Peyer's patch (tissue), 4 donors: ENCODE results near the gene TDRD12. TPM values are rescaled to one million over a fixed set of nuclear protein-coding genes. Genes with fewer than 3 reads are reported as not detected.
A peak's percentile ranks its signal among the peaks of the same experiment; 100 is the strongest.

Experiments
- DNase-seq, 3 donors: peaks; one replicate each; pipeline ENCODE4 v3.0.0-alpha.2; 2017 to 2019
- H3K27ac ChIP-seq, 4 donors: fragments of 200-600 bp; sonication (generic); one replicate each; pipeline ENCODE4 v1.5.1; 2016 to 2019
- H3K27me3 ChIP-seq, 2 donors: fragments of 200-600 bp; sonication (generic); one replicate each; pipeline ENCODE4 v1.5.1; 2019
- H3K36me3 ChIP-seq, 3 donors: fragments of 200-600 bp; sonication (generic); one replicate each; pipeline ENCODE4 v1.5.1; 2016 to 2019
- H3K4me1 ChIP-seq, 4 donors: fragments of 200-600 bp; sonication (generic); one replicate each; pipeline ENCODE4 v1.5.1; 2016 to 2019
- H3K4me3 ChIP-seq, 4 donors: fragments of 200-600 bp; sonication (generic); 1 replicate in 3 of 4; 2 replicates in 1 of 4; pipeline ENCODE4 v1.5.1; 2016 to 2019; ENCODE audit warnings: mild to moderate bottlenecking in 1 of 4
- H3K9me3 ChIP-seq, 4 donors: fragments of 200-600 bp; sonication (generic); one replicate each; pipeline ENCODE4 v1.5.1; 2016 to 2019; ENCODE audit warnings: mild to moderate bottlenecking in 1 of 4
- POLR2A ChIP-seq, 2 donors: fragments of 450-650 bp; IDR thresholded peaks; one replicate each; pipeline ENCODE4 v1.5.1; 2017; ENCODE audit warnings: antibody characterized with exemption in 2 of 2, mild to moderate bottlenecking in 2 of 2, moderate library complexity in 2 of 2
- total RNA-seq, 4 donors: library from RNA; depleted of rRNA; stranded (reverse); fragments of >200 nt; gene quantifications; one replicate each; pipeline ENCODE4 v1.1.0, GENCODE V29; 2016
- TF ChIP-seq, protein P1 (sequence below), 6 experiments: fragments of 450-650 bp in 4 of 6; fragments of 200-600 bp in 2 of 6; sonication (generic) in 1 of 6; IDR thresholded peaks; one replicate each; pipeline ENCODE4 v1.5.1; 2017 to 2019; ENCODE audit warnings: antibody characterized with exemption in 6 of 6, mild to moderate bottlenecking in 3 of 6, moderate library complexity in 1 of 6

The TDRD12 gene
- total RNA-seq, 4 donors from 2014 or later = 1.7 TPM; not detected in 3

DNA sequence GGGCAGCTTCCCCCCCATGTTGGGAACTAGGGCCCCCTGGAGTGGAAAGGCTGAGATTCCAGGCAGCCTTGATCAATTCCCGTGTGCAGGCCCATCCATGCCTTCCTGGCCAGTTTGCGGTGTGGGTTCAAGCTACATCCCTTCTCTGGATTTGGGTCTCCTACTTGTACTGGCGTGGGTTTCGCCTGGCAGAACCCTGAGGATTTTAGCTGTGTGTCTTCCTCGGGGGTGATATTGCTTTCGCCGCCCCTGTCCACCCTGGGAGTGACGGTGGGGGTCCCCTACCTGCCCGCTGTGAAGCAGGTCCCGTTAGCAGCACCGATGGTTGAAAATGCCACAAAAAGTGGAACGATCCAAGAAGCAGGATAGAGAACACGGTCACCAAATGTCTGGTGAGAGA lies 138.6 kb downstream of the TDRD12 start:
- no peaks in the 10 kb centered on the region for H3K4me1 ChIP-seq
- H3K36me3 ChIP-seq = peaks cover 0 to 74% (median 0%) of the 10 kb centered on the region in 3 donors
- H3K9me3 ChIP-seq = no peaks in the 10 kb centered on the region
- no peak for TF ChIP-seq POLR2A (IDR thresholded peaks at IDR 0.05)
- TF ChIP-seq, protein P1, sequence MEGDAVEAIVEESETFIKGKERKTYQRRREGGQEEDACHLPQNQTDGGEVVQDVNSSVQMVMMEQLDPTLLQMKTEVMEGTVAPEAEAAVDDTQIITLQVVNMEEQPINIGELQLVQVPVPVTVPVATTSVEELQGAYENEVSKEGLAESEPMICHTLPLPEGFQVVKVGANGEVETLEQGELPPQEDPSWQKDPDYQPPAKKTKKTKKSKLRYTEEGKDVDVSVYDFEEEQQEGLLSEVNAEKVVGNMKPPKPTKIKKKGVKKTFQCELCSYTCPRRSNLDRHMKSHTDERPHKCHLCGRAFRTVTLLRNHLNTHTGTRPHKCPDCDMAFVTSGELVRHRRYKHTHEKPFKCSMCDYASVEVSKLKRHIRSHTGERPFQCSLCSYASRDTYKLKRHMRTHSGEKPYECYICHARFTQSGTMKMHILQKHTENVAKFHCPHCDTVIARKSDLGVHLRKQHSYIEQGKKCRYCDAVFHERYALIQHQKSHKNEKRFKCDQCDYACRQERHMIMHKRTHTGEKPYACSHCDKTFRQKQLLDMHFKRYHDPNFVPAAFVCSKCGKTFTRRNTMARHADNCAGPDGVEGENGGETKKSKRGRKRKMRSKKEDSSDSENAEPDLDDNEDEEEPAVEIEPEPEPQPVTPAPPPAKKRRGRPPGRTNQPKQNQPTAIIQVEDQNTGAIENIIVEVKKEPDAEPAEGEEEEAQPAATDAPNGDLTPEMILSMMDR (IDR thresholded peaks at IDR 0.05) = no peak
- DNase-seq = peak in 1 of 3 donors; percentile 29
- H3K4me3 ChIP-seq = no peak overlapping the region
- H3K27me3 ChIP-seq = no peaks in the 10 kb centered on the region
- no peak overlapping the region for H3K27ac ChIP-seq

DNA sequence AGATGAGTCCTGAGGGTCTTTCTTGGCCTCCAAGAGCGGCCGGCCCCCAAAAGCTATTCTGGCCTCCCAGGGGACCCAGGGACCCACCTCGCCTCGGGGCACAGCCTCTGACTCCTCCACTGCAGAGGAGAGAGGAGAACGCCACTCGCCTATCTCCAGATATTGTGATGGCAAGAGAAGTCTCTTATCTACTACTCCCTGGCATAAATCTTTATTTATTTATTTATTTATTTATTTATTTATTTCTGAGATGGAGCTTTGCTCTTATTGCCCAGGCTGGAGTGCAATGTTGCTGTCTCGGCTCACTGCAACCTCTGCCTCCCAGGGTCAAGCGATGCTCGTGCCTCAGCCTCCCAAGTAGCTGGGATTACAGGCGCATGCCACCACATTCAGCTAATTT lies 139.0 kb downstream of the TDRD12 start:
- no peaks in the 10 kb centered on the region for H3K4me1 ChIP-seq
- no peaks in the 10 kb centered on the region for H3K27me3 ChIP-seq
- H3K4me3 ChIP-seq = no peak overlapping the region
- TF ChIP-seq, protein P1 (IDR thresholded peaks at IDR 0.05) = no peak
- no peak for TF ChIP-seq POLR2A (IDR thresholded peaks at IDR 0.05)
- no peaks in the 10 kb centered on the region for H3K9me3 ChIP-seq
- DNase-seq = no peak
- H3K36me3 ChIP-seq = peaks cover 0 to 72% (median 0%) of the 10 kb centered on the region in 3 donors
- H3K27ac ChIP-seq = no peak overlapping the region

DNA sequence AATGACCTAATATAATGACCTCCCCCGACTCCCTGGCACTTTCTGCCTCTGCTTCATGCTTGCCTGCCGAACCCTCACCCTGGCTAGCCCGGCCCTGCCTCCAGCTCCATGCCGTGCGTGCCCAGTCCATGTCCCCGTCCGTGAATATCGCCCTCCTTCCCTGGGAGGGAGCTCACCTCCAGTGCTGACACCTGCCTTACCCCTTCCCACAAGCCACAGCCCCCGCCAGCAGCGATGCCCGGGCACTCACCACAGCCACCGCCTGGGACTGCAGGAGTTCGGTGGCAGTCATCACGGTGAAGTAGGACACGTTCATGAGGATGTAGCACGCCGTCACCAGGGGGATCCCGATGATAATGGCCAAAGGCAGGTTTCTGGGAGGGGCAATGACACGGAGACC lies 140.0 kb downstream of the TDRD12 start:
- H3K27ac ChIP-seq = no peak overlapping the region
- peak in 1 of 3 donors; percentile 40 for DNase-seq
- no peaks in the 10 kb centered on the region for H3K27me3 ChIP-seq
- H3K4me1 ChIP-seq = no peaks in the 10 kb centered on the region
- no peaks in the 10 kb centered on the region for H3K9me3 ChIP-seq
- no peak overlapping the region for H3K4me3 ChIP-seq
- H3K36me3 ChIP-seq = peaks cover 0 to 73% (median 0%) of the 10 kb centered on the region in 3 donors
- no peak for TF ChIP-seq POLR2A (IDR thresholded peaks at IDR 0.05)
- TF ChIP-seq, protein P1 (IDR thresholded peaks at IDR 0.05) = no peak

DNA sequence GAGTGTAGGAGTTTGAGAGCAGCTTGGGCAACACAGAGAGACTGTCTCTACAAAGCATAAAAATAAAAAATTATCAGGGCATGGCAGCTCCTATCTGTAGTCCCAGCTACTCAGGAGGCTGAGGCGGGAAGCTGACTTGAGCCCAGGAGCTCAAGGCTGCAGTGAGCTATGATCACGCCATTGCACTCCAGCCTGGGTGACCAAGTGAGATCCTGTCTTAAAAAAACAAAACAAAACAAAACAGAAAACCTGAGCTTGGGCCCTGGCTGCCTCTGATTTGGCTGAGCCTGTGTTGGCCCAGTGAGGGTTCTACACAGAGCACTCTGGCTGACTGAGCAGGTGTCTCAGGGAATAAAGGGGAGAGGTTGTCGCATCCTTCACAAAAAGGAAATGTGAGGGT lies 142.0 kb downstream of the TDRD12 start:
- Histone ChIP-seq H3K4me1 (no peaks in the 10 kb centered on the region), H3K36me3 (peaks cover 0 to 67% (median 0%) of the 10 kb centered on the region in 3 donors), H3K4me3 (no peak overlapping the region), H3K27me3 (no peaks in the 10 kb centered on the region), H3K27ac (no peak overlapping the region), H3K9me3 (no peaks in the 10 kb centered on the region)
- TF ChIP-seq, protein P1 (IDR thresholded peaks at IDR 0.05) = no peak
- no peak for TF ChIP-seq POLR2A (IDR thresholded peaks at IDR 0.05)
- peak in 1 of 3 donors; percentile 21 for DNase-seq

DNA sequence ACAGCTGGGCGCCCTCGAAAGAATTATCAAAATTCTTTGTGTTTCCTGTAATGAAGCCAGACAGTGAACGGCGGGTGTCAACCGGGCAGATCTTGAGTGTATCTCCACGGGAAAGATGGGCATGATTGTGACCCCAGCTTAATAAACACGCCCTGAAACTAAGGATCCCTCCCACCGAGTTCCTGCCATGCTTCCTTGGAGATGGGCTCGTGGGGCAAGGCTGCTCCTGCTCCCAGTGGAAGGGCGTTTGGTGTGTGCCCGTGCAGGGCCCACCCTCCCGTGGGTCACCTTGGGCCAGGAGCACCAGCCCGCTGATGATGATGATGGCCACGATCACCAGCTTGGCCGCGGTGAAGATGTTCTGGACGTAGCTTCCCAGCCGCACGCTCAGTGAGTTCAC lies 142.6 kb downstream of the TDRD12 start:
- Histone ChIP-seq H3K4me1 (no peaks in the 10 kb centered on the region), H3K27ac (no peak overlapping the region), H3K36me3 (peaks cover 0 to 67% (median 0%) of the 10 kb centered on the region in 3 donors), H3K4me3 (no peak overlapping the region), H3K27me3 (no peaks in the 10 kb centered on the region), H3K9me3 (no peaks in the 10 kb centered on the region)
- TF ChIP-seq, protein P1 (IDR thresholded peaks at IDR 0.05) = no peak
- TF ChIP-seq POLR2A (IDR thresholded peaks at IDR 0.05) = no peak
- DNase-seq = peak in 1 of 3 donors; percentile 17

DNA sequence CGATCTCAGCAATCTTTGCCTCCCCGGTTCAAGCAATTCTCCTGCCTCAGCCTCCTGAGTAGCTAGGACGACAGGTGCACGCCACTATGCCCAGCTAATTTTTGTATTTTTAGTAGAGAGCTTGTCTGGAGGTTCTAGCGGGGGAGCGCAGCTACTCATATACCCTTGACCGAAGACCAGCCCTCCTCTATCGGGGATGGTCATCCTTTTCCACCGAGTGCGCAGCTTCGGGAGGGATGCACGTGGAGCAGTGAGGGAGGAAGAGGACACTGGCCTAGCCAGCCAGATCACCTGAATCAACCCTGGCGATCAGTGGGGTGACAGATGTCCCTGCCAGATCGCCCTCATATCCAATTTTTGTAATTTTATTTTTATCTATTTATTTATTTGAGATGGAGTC lies 143.2 kb downstream of the TDRD12 start:
- Histone ChIP-seq H3K36me3 (peaks cover 0 to 62% (median 0%) of the 10 kb centered on the region in 3 donors), H3K27ac (no peak overlapping the region), H3K9me3 (no peaks in the 10 kb centered on the region), H3K4me1 (no peaks in the 10 kb centered on the region), H3K27me3 (no peaks in the 10 kb centered on the region), H3K4me3 (no peak overlapping the region)
- no peak for TF ChIP-seq POLR2A (IDR thresholded peaks at IDR 0.05)
- TF ChIP-seq, protein P1 (IDR thresholded peaks at IDR 0.05) = no peak
- peak in 1 of 3 donors; percentile 22 for DNase-seq
